ENCODE data around the gene NTPCR.

Gene NTPCR

GRCh38 chr1:233005156-233005555 is 54.7 kb downstream of the NTPCR start:
- no peak for DNase-seq (ENCODE audit: extremely low read depth in 1 of 2, low read depth in 1 of 2)

GRCh38 chr1:233005703-233006102 is 55.3 kb downstream of the NTPCR start:
- DNase-seq (ENCODE audit: extremely low read depth in 1 of 2, low read depth in 1 of 2): no peak

GRCh38 chr1:233006108-233006507 is 55.7 kb downstream of the NTPCR start:
- no peak for DNase-seq (ENCODE audit: extremely low read depth in 1 of 2, low read depth in 1 of 2)

GRCh38 chr1:233006541-233006973 is 56.1 kb downstream of the NTPCR start:
- DNase-seq (ENCODE audit: extremely low read depth in 1 of 2, low read depth in 1 of 2): no peak

GRCh38 chr1:233010146-233010545 is 59.7 kb downstream of the NTPCR start:
- no peak for DNase-seq (ENCODE audit: extremely low read depth in 1 of 2, low read depth in 1 of 2)

- DNase-seq (ENCODE audit: extremely low read depth in 1 of 2, low read depth in 1 of 2): no peak
Observed at GRCh38 chr1:233012021-233012420, 61.6 kb downstream of the NTPCR start.

- no peak for DNase-seq (ENCODE audit: extremely low read depth in 1 of 2, low read depth in 1 of 2)
Observed at GRCh38 chr1:233015965-233016364, 65.6 kb downstream of the NTPCR start.

GRCh38 chr1:233016798-233017197 is 66.4 kb downstream of the NTPCR start:
- DNase-seq (ENCODE audit: extremely low read depth in 1 of 2, low read depth in 1 of 2): no peak

- DNase-seq (ENCODE audit: extremely low read depth in 1 of 2, low read depth in 1 of 2): no peak
Observed at GRCh38 chr1:233019083-233019482, 68.7 kb downstream of the NTPCR start.

- DNase-seq (ENCODE audit: extremely low read depth in 1 of 2, low read depth in 1 of 2): no peak
Observed at GRCh38 chr1:233019778-233020325, 69.4 kb downstream of the NTPCR start.

- no peak for DNase-seq (ENCODE audit: extremely low read depth in 1 of 2, low read depth in 1 of 2)
Observed at GRCh38 chr1:233020426-233020825, 70.0 kb downstream of the NTPCR start.

- DNase-seq (ENCODE audit: extremely low read depth in 1 of 2, low read depth in 1 of 2): no peak
Observed at GRCh38 chr1:233022246-233022645, 71.8 kb downstream of the NTPCR start.

GRCh38 chr1:233024199-233024598 is 73.8 kb downstream of the NTPCR start:
- DNase-seq (ENCODE audit: extremely low read depth in 1 of 2, low read depth in 1 of 2): no peak

GRCh38 chr1:233025157-233025556 is 74.7 kb downstream of the NTPCR start:
- no peak for DNase-seq (ENCODE audit: extremely low read depth in 1 of 2, low read depth in 1 of 2)

- DNase-seq (ENCODE audit: extremely low read depth in 1 of 2, low read depth in 1 of 2): no peak
Observed at GRCh38 chr1:233025567-233025966, 75.2 kb downstream of the NTPCR start.

- DNase-seq (ENCODE audit: extremely low read depth in 1 of 2, low read depth in 1 of 2): no peak
Observed at GRCh38 chr1:233027046-233027445, 76.6 kb downstream of the NTPCR start.

- no peak for DNase-seq (ENCODE audit: extremely low read depth in 1 of 2, low read depth in 1 of 2)
Observed at GRCh38 chr1:233031521-233031920, 81.1 kb downstream of the NTPCR start.

GRCh38 chr1:233032916-233033315 is 82.5 kb downstream of the NTPCR start:
- DNase-seq (ENCODE audit: extremely low read depth in 1 of 2, low read depth in 1 of 2): no peak

- no peak for DNase-seq (ENCODE audit: extremely low read depth in 1 of 2, low read depth in 1 of 2)
Observed at GRCh38 chr1:233033361-233033760, 83.0 kb downstream of the NTPCR start.

Data from stimulated activated CD8-positive, alpha-beta memory T cell treated with anti-CD3 and anti-CD28 coated beads, Interleukin-7, amount 100 ng/mL, for 48 hours (primary cell).